CD4-positive, alpha-beta T cell (primary cell): Measurements from ENCODE around the gene STARD5. TPM values are rescaled to one million over a fixed set of nuclear protein-coding genes. Genes with fewer than 3 reads are reported as not detected.
A peak's percentile ranks its signal among the peaks of the same experiment; 100 is the strongest.

ENCODE experiments used
- ATAC-seq: fragments of 200-7000 bp; cut with Tn5 transposase; one replicate; pipeline ENCODE4 v1.10.0; 2022; ENCODE audit warnings: mild to moderate bottlenecking; ENCODE audit not compliant: poor library complexity
- CTCF ChIA-PET: fragments of 350-600 bp; sonication (Branson Sonifier 250); formaldehyde crosslinking; loops from one replicate; lab custom pipeline; 2021; ENCODE audit warnings: antibody characterized with exemption, inconsistent platforms; lab: Charles Lee
- POLR2A ChIA-PET: fragments of 350-600 bp; sonication (Branson Sonifier 250); formaldehyde crosslinking; loops from one replicate; lab custom pipeline; 2021; ENCODE audit warnings: antibody characterized with exemption, inconsistent platforms; lab: Charles Lee
- DNase-seq, 14 experiments: peaks; one replicate each; pipeline ENCODE4 v3.0.0-alpha.2; 2013 to 2020; ENCODE audit warnings: mixed read lengths in 2 of 14
- H3K27ac ChIP-seq, 2 donors: one replicate each; pipeline versions ENCODE4 v1.5.1 to v1.7.0; 2013; ENCODE audit warnings: low read length in 2 of 2, low read depth in 1 of 2, mild to moderate bottlenecking in 1 of 2
- H3K27me3 ChIP-seq, 2 experiments: 1 replicate in 1 of 2; 2 replicates in 1 of 2; pipeline versions ENCODE4 v1.6.1 to v1.7.0; 2013; ENCODE audit warnings: low read length in 2 of 2, control low read depth in 1 of 2, mild to moderate bottlenecking in 1 of 2, moderate library complexity in 1 of 2; ENCODE audit not compliant: insufficient read depth in 2 of 2, control insufficient read depth in 1 of 2
- H3K36me3 ChIP-seq: one replicate; pipeline ENCODE4 v1.6.1; 2013; ENCODE audit warnings: low read length, control low read depth; ENCODE audit not compliant: insufficient read depth
- H3K4me1 ChIP-seq: one replicate; pipeline ENCODE4 v1.6.1; 2013; ENCODE audit warnings: low read length, control low read depth; ENCODE audit not compliant: insufficient read depth
- H3K4me3 ChIP-seq: one replicate; pipeline ENCODE4 v1.5.1; 2013; ENCODE audit warnings: mild to moderate bottlenecking, low read length, moderate library complexity
- H3K9me3 ChIP-seq, 2 experiments: 1 replicate in 1 of 2; 2 replicates in 1 of 2; pipeline versions ENCODE4 v1.6.1 to v1.7.0; 2013; ENCODE audit warnings: low read length in 2 of 2, mild to moderate bottlenecking in 2 of 2, control low read depth in 1 of 2, moderate library complexity in 1 of 2; ENCODE audit not compliant: control insufficient read depth in 1 of 2, insufficient read depth in 1 of 2
- H3K27ac Mint-ChIP-seq: one replicate; pipeline ENCODE4 v1.8.0; 2020; ENCODE audit warnings: mixed read lengths
- H3K27me3 Mint-ChIP-seq: one replicate; pipeline ENCODE4 v1.8.0; 2021; ENCODE audit warnings: mixed read lengths
- H3K36me3 Mint-ChIP-seq: one replicate; pipeline ENCODE4 v1.8.0; 2021; ENCODE audit warnings: low read depth, mixed read lengths
- H3K4me1 Mint-ChIP-seq: one replicate; pipeline ENCODE4 v1.8.0; 2021; ENCODE audit warnings: low read depth, mixed read lengths
- H3K4me3 Mint-ChIP-seq: one replicate; pipeline ENCODE4 v1.8.0; 2020; ENCODE audit warnings: mild to moderate bottlenecking, mixed read lengths
- H3K9me3 Mint-ChIP-seq: one replicate; pipeline ENCODE4 v1.8.0; 2020; ENCODE audit warnings: mixed read lengths
- CTCF ChIP-seq: fragments of 200-600 bp; IDR thresholded peaks from one replicate; pipeline ENCODE4 v1.8.0; 2022; ENCODE audit warnings: antibody characterized with exemption, mild to moderate bottlenecking
- intact Hi-C, 2 experiments: fragments of 100-400 bp; cut with DNase I in 1 of 2; cut with micrococcal nuclease in 1 of 2; formaldehyde crosslinking; loops; one replicate each; pipeline versions ENCODE4 v1.15.1 to v1.9.0; 2023 to 2025; cut with DNase I, micrococcal nuclease
- total RNA-seq, 174 experiments: library from RNA in 2 of 174; stranded (reverse) in 2 of 174; gene quantifications; one replicate each; pipeline ENCODE4 v1.2.3 and lab custom pipeline; 2021 to 2026

STARD5 gene
- total RNA-seq, 2 experiments from 2014 or later: 9.7 to 9.8 TPM

GRCh38 chr15:81297603-81298575 is 26.1 kb downstream of the STARD5 start:
- peaks cover 68% of the 10 kb centered on the region for H3K36me3 Mint-ChIP-seq
- intact Hi-C loops: loop anchor here (2.0 to 10.0 kb wide), 6 partner anchors 15 to 303 kb away; partner anchors contain the start of gene TLNRD1 (in 1 of the 2)
- Histone ChIP-seq H3K36me3 (peaks cover 47% of the 10 kb centered on the region), H3K4me1 (peaks cover 73% of the 10 kb centered on the region), H3K27ac (peak overlapping the region; percentile 94 to 95), H3K27me3 (no peaks in the 10 kb centered on the region), H3K4me3 (peak overlapping the region; percentile 96), H3K9me3 (no peaks in the 10 kb centered on the region)
- H3K27me3 Mint-ChIP-seq: no peaks in the 10 kb centered on the region
- no peaks in the 10 kb centered on the region for H3K9me3 Mint-ChIP-seq
- peak in 3 of 14 experiments; percentile 34 to 53 (median 38) for DNase-seq
- CTCF ChIA-PET: interaction anchor here (2.8 to 6.4 kb wide), 2 partner anchors 23 to 32 kb away, joined by 8 to 35 read pairs; no protein-coding TSS in a partner anchor
- H3K27ac Mint-ChIP-seq: peak overlapping the region; percentile 92
- H3K4me1 Mint-ChIP-seq: peaks cover 68% of the 10 kb centered on the region
- no peak for TF ChIP-seq CTCF
- peak overlapping the region; percentile 99 for H3K4me3 Mint-ChIP-seq
- POLR2A ChIA-PET: interaction anchor here (1.6 to 22.8 kb wide), 9 partner anchors 8 to 297 kb away, joined by 5 to 472 read pairs (median 21); partner anchors contain the start of genes STARD5 and TLNRD1
- no peak for ATAC-seq

GRCh38 chr15:81297147-81297572 is 26.8 kb downstream of the STARD5 start:
- peak overlapping the region; percentile 92 for H3K27ac Mint-ChIP-seq
- Histone ChIP-seq H3K36me3 (peaks cover 40% of the 10 kb centered on the region), H3K9me3 (no peaks in the 10 kb centered on the region), H3K4me1 (peaks cover 73% of the 10 kb centered on the region), H3K27me3 (no peaks in the 10 kb centered on the region), H3K4me3 (peak overlapping the region; percentile 96), H3K27ac (peak overlapping the region; percentile 94 to 95)
- no peaks in the 10 kb centered on the region for H3K27me3 Mint-ChIP-seq
- intact Hi-C loops: loop anchor here (2.0 to 10.0 kb wide), 4 partner anchors 16 to 302 kb away; partner anchors contain the start of gene TLNRD1 (in 1 of the 2)
- H3K9me3 Mint-ChIP-seq: no peaks in the 10 kb centered on the region
- CTCF ChIA-PET: interaction anchor here (1.4 to 8.1 kb wide), 5 partner anchors 11 to 40 kb away, joined by 3 to 57 read pairs (median 17); no protein-coding TSS in a partner anchor
- ATAC-seq: no peak
- H3K4me1 Mint-ChIP-seq: peaks cover 68% of the 10 kb centered on the region
- TF ChIP-seq CTCF: no peak
- POLR2A ChIA-PET: interaction anchor here (0.6 to 22.8 kb wide), 16 partner anchors 8 to 1374 kb away, joined by 3 to 472 read pairs (median 11); partner anchors contain the start of genes STARD5 and TLNRD1
- H3K4me3 Mint-ChIP-seq: peak overlapping the region; percentile 99
- peaks cover 61% of the 10 kb centered on the region for H3K36me3 Mint-ChIP-seq
- DNase-seq: peak in 2 of 14 experiments; percentile 10 to 26

- H3K27me3 ChIP-seq: no peaks in the 10 kb centered on the region
- H3K9me3 ChIP-seq: no peaks in the 10 kb centered on the region
- peak overlapping the region; percentile 94 to 95 for H3K27ac ChIP-seq
- no peaks in the 10 kb centered on the region for H3K27me3 Mint-ChIP-seq
- H3K9me3 Mint-ChIP-seq: no peaks in the 10 kb centered on the region
- H3K4me3 Mint-ChIP-seq: peak overlapping the region; percentile 99
- H3K4me1 Mint-ChIP-seq: peaks cover 68% of the 10 kb centered on the region
- peaks cover 56% of the 10 kb centered on the region for H3K36me3 Mint-ChIP-seq
- H3K36me3 ChIP-seq: peaks cover 35% of the 10 kb centered on the region
- POLR2A ChIA-PET: interaction anchor here (0.6 to 22.8 kb wide), 19 partner anchors 9 to 1412 kb away, joined by 3 to 472 read pairs (median 10); partner anchors contain the start of genes STARD5 and TLNRD1
- H3K27ac Mint-ChIP-seq: peak overlapping the region; percentile 92
- H3K4me3 ChIP-seq: peak overlapping the region; percentile 96
- H3K4me1 ChIP-seq: peaks cover 73% of the 10 kb centered on the region
- intact Hi-C loops: loop anchor here (1.0 to 10.0 kb wide), 6 partner anchors 8 to 302 kb away; partner anchors contain the start of genes STARD5 (in 1 of the 2) and TLNRD1 (in 1 of the 2)
- ATAC-seq: peak; percentile 45
- CTCF ChIA-PET: interaction anchor here (1.4 to 8.1 kb wide), 4 partner anchors 10 to 40 kb away, joined by 3 to 57 read pairs (median 11); no protein-coding TSS in a partner anchor
- DNase-seq: peak; percentile 57 to 93 (median 73)
- TF ChIP-seq CTCF: no peak
Measured at GRCh38 chr15:81296673-81297072, 27.3 kb downstream of the STARD5 start.
